CD4-positive, alpha-beta T cell treated with Interleukin-12 subunit alpha and Interleukin-12 subunit beta, for 1 hour (primary cell): Measurements from ENCODE around the gene ZNF335.
"Not testable (repeated sequence)": the region's sequence is repeated elsewhere in the genome, so short reads cannot be mapped to it uniquely, and the experiment has no call there.

Source experiments
- DNase-seq: peaks from one replicate; pipeline ENCODE4 v3.0.0-alpha.2; 2020

Gene ZNF335

GRCh38 chr20:46000262-46000996, 28.4 kb upstream of the ZNF335 start:
- DNase-seq, result no peak

DNA sequence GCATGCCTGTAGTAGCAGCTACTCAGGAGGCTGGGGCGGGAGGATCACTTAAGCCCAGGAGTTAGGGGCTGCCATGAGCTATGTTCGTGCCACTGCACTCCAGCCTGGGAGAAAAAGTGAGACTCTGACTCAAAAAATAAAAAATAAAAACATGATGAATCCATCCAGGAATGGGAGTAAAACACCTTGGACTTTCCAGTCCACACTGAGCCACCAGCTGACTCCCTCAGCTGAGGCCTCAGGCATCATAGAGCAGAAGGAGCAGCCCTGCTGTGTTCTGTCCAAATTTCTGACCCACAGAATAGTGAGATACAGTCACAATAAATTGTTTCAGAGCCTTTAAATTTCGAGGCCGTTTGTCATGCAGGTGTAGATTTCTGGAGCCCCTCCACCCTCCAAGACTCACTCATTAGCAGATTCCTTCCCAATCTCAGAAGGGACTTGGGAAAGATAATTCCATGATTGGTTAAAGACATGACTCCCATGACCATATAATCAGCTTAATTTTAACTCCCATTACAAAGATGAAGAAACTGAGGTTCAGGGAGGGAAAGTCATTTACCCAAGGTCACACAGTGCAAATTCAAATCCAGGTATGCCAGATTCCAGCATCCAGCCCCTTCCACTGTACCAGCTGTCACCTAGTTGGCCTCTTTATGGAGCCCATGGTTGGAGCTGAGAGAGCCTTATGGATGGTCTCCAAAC, 27.7 kb upstream of the ZNF335 start:
- no peak for DNase-seq

DNA sequence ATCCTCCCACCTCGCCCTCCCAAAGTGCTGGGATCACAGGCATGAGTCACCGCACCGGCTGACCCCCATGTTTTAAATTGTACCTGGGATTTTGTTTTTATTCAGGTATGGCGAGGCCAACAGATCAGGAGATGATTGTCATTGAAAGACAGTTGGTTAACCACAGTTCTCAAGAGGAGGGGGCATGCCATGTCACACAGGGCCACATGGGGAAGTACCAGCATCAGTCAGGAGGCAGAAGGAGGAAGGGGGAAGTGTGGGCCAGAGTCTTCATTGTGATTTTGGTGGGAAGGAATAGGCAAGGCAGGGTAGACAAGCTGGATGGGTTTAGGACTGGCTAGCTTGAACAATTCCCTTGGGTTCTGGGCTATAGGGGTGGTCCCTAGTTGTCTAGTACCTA, 26.8 kb upstream of the ZNF335 start:
- DNase-seq, result peak; percentile 18

DNA sequence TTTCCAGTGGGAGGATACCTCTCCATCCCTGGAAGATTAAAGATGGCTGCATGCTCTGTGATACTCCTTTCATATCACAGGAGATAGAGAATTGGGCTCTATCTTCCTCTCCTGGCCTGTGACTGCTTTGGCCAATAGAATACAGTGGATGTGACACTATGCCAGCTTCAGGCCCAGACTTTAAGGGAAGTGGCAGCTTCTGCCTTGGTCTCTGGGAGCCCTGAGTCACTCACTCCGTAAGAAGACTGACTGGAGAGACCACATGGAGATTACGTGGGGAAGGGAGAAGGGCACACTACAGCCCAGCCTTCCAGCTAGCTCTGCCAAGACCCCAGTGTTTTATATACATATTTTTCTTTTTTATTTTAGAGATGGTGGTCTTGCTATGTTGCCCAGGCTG, 26.3 kb upstream of the ZNF335 start:
- DNase-seq, result no peak

DNA sequence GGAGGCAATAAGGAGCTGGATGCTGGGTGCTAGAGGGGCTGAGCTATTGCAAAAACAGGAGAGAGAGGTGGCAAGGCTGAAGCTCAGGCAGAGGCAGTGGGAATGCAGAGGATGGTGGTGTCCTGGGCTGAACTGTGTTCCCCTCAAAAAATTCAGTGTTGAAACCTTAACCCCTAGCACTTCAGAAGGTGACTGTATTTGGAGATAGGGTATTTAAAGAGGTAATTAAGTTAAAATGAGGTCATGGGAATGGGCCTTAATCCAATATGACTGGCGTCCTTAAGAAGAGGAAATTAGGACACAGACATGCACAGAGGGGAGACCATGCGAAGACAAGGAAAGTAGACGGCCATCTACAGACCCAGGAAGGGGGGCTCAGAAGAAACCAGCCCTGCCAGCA, 25.2 kb upstream of the ZNF335 start:
- no peak for DNase-seq

- not testable (repeated sequence) for DNase-seq
These were observed 23.6 kb upstream of the ZNF335 start for GRCh38 chr20:45995495-45996097.

GRCh38 chr20:45994761-45995493, 22.9 kb upstream of the ZNF335 start:
- no peak for DNase-seq

DNA sequence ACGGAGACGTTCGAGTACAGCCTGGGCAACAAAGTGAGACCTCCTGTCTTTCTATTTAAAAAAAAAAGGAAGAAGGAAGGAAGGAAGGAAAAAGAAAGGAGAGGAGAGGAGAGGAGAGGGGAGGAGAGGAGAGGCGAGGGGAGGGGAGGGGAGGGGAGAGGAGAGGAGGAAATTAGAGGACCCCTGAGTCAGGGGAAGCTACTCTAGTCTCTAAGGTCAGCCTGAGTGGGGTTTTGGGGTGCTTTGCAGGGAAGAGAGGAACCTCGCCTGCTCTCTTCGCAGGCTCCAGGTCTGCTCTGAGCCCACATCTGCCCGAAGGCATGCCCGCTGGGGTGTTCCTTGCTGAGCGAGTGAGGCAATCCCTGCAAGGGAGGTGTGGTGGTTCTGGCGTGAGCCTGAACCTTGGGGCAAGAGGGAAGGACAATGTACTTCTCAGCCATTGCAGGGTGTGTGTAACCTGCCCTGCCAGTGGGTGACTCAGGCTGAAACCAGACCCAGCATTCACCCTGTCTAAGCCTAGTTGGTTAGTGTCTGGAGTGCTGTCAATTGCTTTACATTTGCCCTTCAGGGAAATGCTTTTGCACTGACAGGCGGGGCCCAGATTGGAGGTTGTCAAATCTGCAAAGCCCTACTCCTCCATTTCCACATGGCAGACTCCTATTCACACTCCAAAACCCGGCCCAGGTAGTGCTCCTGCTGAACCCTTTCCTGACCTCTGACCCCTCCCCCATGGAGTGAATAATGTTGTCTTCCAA, 21.4 kb upstream of the ZNF335 start:
- DNase-seq, result no peak

- DNase-seq, result no peak
These were observed 19.6 kb upstream of the ZNF335 start for GRCh38 chr20:45991616-45992015.

GRCh38 chr20:45988830-45989229, 16.8 kb upstream of the ZNF335 start:
- not testable (repeated sequence) for DNase-seq

DNA sequence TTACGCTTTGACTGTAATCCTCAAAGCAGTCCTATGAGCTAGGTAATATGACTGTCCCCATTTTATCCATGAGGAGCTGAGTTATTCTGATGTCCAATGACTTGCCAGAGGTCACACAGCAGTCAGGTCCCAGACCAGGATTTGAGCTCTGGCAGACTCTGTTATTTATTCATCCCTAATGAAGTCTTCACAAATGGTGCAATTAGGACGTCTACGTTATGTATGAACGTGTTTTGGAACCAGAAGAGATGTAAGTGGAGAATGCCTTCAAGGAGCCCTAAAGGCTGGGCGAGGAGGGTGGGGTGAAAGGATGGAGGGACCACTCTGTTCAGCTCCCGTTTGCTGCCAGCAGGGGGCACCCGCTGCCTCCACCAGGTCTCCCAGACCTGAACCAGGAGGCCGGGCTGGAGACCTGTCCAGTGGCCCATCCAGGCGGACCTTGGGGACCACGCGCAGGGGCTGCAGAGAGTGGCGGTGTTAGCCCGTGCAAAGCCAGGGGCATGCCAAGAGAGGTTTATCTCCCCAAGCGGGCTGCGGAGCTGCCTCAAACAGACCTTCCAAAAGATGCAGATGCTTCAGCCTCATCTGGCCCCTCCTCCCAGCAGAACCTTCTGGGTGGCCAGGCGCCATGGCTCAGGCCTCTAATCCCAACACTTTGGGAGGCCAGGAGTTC, 15.2 kb upstream of the ZNF335 start:
- DNase-seq, result peak; percentile 78

- DNase-seq, result no peak
These were observed 13.6 kb upstream of the ZNF335 start for GRCh38 chr20:45985573-45985972.

DNA sequence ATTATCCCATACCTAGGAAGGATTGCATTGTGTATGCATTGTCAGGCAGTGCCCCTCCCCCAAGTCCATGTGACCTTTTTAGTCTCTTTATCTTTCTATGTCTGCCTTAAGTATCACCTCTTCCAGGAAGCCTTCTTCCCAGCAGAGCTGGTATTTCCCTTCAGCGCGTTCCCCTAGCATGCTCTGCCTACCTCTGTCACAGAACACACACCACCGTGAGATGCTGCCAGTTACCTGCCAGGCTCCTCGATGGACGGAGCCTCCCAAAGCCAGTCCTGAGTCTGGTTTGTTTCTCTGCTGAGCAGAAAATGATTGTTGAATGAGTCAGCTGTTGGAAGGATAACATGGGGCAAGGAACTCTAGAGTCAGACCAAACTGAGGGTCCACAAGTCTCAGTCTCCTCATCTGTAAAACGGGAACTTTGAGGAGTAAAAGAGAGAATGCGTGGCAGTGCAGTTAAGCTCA, 11.3 kb upstream of the ZNF335 start:
- no peak for DNase-seq

DNA sequence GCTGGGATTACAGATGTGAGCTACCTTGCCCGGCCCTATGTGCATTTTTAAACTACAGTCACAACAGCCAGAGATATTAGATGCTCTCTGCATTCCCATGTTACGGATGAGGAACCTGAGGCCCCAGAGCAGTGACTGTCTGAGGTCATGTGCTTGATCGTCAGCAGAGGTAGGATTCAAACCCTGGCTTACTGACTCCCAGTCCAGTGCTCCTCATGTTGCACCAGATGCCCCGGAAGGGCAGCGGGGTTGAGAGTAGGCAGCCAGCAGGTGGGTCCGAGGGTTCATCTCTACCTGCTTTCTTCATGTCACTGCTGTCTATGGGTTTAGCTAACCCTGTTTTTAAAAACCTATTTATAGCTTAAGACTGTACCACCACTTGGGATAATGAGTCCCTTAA, 9.3 kb upstream of the ZNF335 start:
- DNase-seq, result no peak

- no peak for DNase-seq
These were observed 4.1 kb upstream of the ZNF335 start for GRCh38 chr20:45976086-45976485.

DNA sequence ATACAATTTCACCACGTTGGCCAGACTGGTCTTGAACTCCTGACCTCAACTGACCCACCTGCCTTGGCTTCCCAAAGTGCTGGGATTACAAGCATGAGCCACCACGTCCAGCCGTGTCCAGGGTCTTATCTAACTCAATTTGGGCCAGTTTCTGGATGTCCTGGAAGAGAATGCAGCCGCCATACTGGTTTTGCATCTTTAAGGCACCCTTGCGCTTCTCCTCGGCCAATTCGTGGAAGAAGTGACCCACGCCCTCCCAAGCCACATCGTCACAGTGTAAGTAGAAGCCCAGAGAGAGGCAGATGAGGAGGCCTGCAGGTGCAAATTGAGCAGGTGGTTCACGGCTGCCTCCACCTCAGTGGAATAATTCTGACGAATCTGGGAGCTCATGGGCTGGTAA, 3.7 kb upstream of the ZNF335 start:
- no peak for DNase-seq

DNA sequence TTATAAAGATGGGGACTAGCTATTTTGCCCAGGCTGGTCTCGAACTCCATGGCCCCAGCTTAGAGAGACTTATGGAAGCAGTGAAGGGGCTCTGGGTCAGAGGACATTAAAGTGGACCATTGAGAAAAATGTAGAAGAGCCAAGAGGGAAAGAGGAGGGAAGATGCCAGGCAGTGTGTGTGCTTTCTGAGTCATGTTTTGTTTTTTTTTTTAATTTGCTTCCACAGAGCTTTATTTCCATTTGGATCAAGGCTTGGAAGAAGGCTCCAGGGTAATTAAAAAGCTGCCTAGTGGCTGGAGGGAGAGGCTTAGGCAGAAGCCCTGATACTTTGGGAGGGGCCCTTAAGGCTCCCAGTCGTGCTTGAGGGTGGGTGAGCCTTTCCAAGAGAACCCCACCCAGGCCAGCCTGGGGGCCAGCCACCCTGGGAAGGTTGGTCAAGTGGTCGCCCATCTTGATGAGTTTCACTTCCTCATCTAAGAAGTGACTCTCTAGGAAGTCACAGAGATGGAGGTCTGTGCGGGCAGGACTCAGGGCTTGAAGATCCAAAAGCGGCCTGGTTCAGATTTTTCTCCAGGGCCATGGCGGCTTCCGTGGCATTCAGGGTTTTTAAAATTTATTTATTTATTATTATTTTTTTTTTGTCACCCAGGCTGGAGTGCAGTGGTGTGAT, 3.0 kb upstream of the ZNF335 start:
- no peak for DNase-seq

GRCh38 chr20:45972500-45973183, 639 bp upstream of the ZNF335 start:
- no peak for DNase-seq

GRCh38 chr20:45971425-45971674, 653 bp downstream of the ZNF335 start:
- DNase-seq, result no peak

DNA sequence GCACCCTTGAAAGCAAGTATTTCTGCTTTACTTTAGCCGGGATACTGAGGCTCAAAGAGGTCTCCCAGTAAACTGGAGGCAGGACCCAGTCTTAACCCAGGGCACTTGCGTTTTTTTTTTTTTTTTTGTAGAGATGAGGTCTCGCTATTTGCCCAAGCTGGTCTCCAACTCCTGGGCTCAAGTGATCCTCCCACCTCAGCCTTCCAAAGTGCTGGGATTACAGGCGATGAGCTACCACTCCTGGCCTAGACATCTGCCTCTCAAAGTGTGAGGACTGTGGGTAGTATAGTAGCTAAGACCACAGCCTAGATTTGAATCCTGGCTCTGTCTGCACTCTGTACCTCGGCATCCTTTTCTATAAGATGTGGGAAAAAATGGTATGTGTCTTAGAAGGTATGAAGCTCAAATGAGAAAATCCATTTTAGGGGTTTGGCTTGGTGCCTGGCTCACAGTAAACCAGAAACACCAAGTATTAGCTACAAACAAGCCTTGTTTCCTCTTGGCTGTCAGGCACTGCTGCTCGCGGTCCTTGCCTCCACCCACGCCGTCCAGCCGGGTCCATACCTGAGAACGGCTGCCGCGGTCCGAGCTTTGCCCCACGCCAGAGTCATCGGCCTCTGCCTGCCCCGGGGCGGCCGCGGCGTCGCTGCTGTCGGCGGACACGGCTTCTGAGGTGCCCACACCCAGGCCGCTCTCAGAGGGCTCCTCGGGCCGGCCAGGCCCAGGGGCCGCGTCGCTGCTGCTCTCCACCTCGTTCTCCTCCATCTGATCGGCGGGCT, 1.2 kb downstream of the ZNF335 start:
- DNase-seq, result peak; percentile 20
